Measurements from ENCODE around the gene CMPK1. TPM values are rescaled to one million over a fixed set of nuclear protein-coding genes. Genes with fewer than 3 reads are reported as not detected.
A peak's percentile ranks its signal among the peaks of the same experiment; 100 is the strongest.

Gene CMPK1
- total and polyA plus RNA-seq, 2 of the 4 experiments (the other 2 are of a cell fraction): 23.1 to 31.9 TPM

DNA sequence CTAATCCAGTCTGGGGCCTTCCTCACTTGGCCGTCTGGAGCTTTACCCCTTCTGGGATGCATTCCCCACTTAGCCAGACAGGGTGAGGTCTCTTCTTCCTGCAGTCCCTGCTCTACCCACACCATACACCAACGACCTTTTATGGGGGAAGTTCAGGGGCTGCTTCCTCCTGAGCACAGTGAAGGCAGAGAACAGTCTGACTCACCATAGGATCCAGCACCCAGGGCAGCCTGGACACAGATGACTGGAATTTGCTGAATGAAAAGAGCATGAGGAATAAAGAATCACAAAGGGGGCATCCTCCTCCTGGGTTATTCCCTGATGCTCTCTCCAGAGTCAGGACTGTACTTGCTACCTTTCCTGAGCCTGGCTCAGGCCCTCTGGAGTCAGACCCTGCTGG is 77.8 kb downstream of the CMPK1 start:
- Histone ChIP-seq H2BK120ac (ENCODE audit: low read depth, low read length) (peak overlapping the region; percentile 12; the same call in 1 of the 2 replicates), H3K56ac (ENCODE audit: extremely low read depth, insufficient read depth, low read length) (no peak overlapping the region), H2AFZ (replicated peaks; ENCODE audit: low read length, poor library complexity) (peak overlapping the region; percentile 80), H3K27me3 (ENCODE audit: control insufficient read depth, insufficient read depth, low read length) (peaks cover 19% of the 10 kb centered on the region; the same call in 1 of the 2 replicates), H3K9me1 (ENCODE audit: insufficient read depth, low read length) (peaks cover 15% of the 10 kb centered on the region), H4K20me1 (ENCODE audit: insufficient read depth, low read length) (no peaks in the 10 kb centered on the region), H2BK20ac (ENCODE audit: low read depth, low read length) (0 out of 2 replicates have a peak overlapping the region, but pooled peaks have one; percentile 41), H3K4me1 (ENCODE audit: control insufficient read depth, insufficient read depth, low read length) (peaks cover 23% of the 10 kb centered on the region), H3K4me2 (ENCODE audit: low read depth, low read length) (no peak overlapping the region; the same call in 1 of the 2 replicates), H2BK5ac (ENCODE audit: low read depth, low read length, poor library complexity, severe bottlenecking) (no peak overlapping the region), H3K79me1 (ENCODE audit: low read depth in 1 of 2, low read length in 2 of 2) (no peaks in the 10 kb centered on the region), H2BK15ac (ENCODE audit: low read depth, low read length) (no peak overlapping the region), H3K36me3 (ENCODE audit: control insufficient read depth, insufficient read depth, low read length) (no peaks in the 10 kb centered on the region), H4K8ac (ENCODE audit: low read depth in 2 of 2, low read length in 2 of 2) (no peak overlapping the region; a peak in 1 of 4 replicates), H3K9ac (ENCODE audit: low read depth, low read length) (no peak overlapping the region), H4K5ac (ENCODE audit: low read depth, low read length) (no peak overlapping the region), H3K4me3 (ENCODE audit: insufficient read depth, low read depth, low read length) (no peak overlapping the region), H3K18ac (ENCODE audit: low read depth, low read length) (no peak overlapping the region), H3K23ac (ENCODE audit: low read depth, low read length) (no peak overlapping the region), H4K91ac (ENCODE audit: insufficient read depth, low read depth, low read length) (no peak overlapping the region), H2AK9ac (replicated peaks; ENCODE audit: low read depth, low read length, poor library complexity) (peak overlapping the region; percentile 75), H2AK5ac (ENCODE audit: low read depth, low read length) (no peak overlapping the region), H3K9me3 (ENCODE audit: control insufficient read depth, insufficient read depth, low read length) (no peaks in the 10 kb centered on the region), H3K14ac (replicated peaks; ENCODE audit: low read depth, low read length) (no peak overlapping the region), H3K27ac (ENCODE audit: insufficient read depth, low read length) (no peak overlapping the region), H3K4ac (ENCODE audit: low read depth, low read length) (peak overlapping the region; percentile 25)
- TF ChIP-seq, protein P1, sequence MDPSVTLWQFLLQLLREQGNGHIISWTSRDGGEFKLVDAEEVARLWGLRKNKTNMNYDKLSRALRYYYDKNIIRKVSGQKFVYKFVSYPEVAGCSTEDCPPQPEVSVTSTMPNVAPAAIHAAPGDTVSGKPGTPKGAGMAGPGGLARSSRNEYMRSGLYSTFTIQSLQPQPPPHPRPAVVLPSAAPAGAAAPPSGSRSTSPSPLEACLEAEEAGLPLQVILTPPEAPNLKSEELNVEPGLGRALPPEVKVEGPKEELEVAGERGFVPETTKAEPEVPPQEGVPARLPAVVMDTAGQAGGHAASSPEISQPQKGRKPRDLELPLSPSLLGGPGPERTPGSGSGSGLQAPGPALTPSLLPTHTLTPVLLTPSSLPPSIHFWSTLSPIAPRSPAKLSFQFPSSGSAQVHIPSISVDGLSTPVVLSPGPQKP (IDR thresholded peaks at IDR 0.05; ENCODE audit: borderline replicate concordance, low read depth, low read length): no peak
- ChIA-PET POLR2A (ENCODE audit: unreplicated experiment) (no interaction called here), CTCF (interaction anchor here (1.2 to 2.0 kb wide), 2 partner anchors 23 to 26 kb away, joined by 3 to 7 read pairs; partner anchors contain the start of gene FOXD2)
- no TSS peak for BruUV-seq (replicated peaks)
- dilution Hi-C loops (cut with HindIII; ENCODE audit: low sequenced_read_pairs, unreplicated experiment): no loop called here
- in situ Hi-C loops (cut with MboI; ENCODE audit: low sequenced_read_pairs): no loop called here
- WGBS, 2 experiments (ENCODE audit: extremely low coverage in 2 of 2, insufficient read length in 1 of 2): no CpG with 5 or more reads among the region's 2 CpGs
- DNase-seq (peak; percentile 61), ATAC-seq (ENCODE audit: low read depth) (peak; percentile 53)
- intact Hi-C loops (cut with micrococcal nuclease): no loop called here
